ENCODE results near the gene RABEP1. TPM values are rescaled to one million over a fixed set of nuclear protein-coding genes. Genes with fewer than 3 reads are reported as not detected.
"Not testable (repeated sequence)": the region's sequence is repeated elsewhere in the genome, so short reads cannot be mapped to it uniquely, and the experiment has no call there.

RABEP1 gene
- total RNA-seq (10 to 100 TPM; 33.1 to 47.4 TPM), polyA plus RNA-seq (ENCODE audit: insufficient read depth, low read depth, low replicate concordance) (23.2 TPM)
- long read RNA-seq, donor 1, full-length matches to known transcripts, result 5 of 5 reads
- long read RNA-seq, donor 1, partial matches to known transcripts, result 0 of 5 reads
- long read RNA-seq, donor 1, other reads (novel, unspliced or antisense), result 0 of 5 reads
- long read RNA-seq, donor 2, full-length matches to known transcripts, result 2 of 7 reads
- long read RNA-seq, donor 2, partial matches to known transcripts, result 0 of 7 reads
- long read RNA-seq, donor 2, other reads (novel, unspliced or antisense), result 5 of 7 reads

GRCh38 chr17:5281814-5282641, at the start of gene RABEP1:
Gene RABEP1, plus strand, starts transcription at chr17:5282284. Its CDS starts 203 bp downstream, at chr17:5282487.
- no peaks in the 10 kb centered on the region for H3K27me3 ChIP-seq
- 1% methylated on average over 24 to 66 of the region's 98 CpGs for WGBS, 2 donors
- peak; percentile 93 for DNase-seq
- peak within 1 kb of the TSS; percentile 77 to 90 for H3K4me3 ChIP-seq
- no peaks in the 10 kb centered on the region for H3K36me3 ChIP-seq (ENCODE audit: low read depth, missing control alignments)
- intact Hi-C loops (cut with DNase I; ENCODE audit: low total_unique reads), result no loop called here
- peak; percentile 72 for TF ChIP-seq POLR2A (IDR thresholded peaks at IDR 0.05)
- peak in 1 of 3 experiments; percentile 29 for TF ChIP-seq CTCF (IDR thresholded peaks at IDR 0.05)
- peaks cover 15% of the 10 kb centered on the region for H3K4me1 ChIP-seq
- H3K9me3 ChIP-seq, result no peaks in the 10 kb centered on the region
- H3K27ac ChIP-seq, result peak within 1 kb of the TSS; percentile 79 to 91

- intact Hi-C loops (cut with DNase I; ENCODE audit: low total_unique reads); H3K4me3 ChIP-seq; DNase-seq; H3K27me3 ChIP-seq; H3K9me3 ChIP-seq; H3K4me1 ChIP-seq; H3K27ac ChIP-seq; H3K36me3 ChIP-seq (ENCODE audit: low read depth, missing control alignments): not testable (repeated sequence)
- 88 to 96% methylated on average over 7 of the region's 7 CpGs for WGBS, 2 donors
Observed at GRCh38 chr17:5233492-5233891, 48.6 kb upstream of the RABEP1 start.

- Histone ChIP-seq H3K9me3 (no peaks in the 10 kb centered on the region), H3K4me3 (no peak within 1 kb of the TSS), H3K36me3 (ENCODE audit: low read depth, missing control alignments) (no peaks in the 10 kb centered on the region), H3K27ac (no peak within 1 kb of the TSS), H3K4me1 (no peaks in the 10 kb centered on the region), H3K27me3 (no peaks in the 10 kb centered on the region)
- no peak for DNase-seq
- 86 to 88% methylated on average over 19 of the region's 19 CpGs for WGBS, 2 donors
- TF ChIP-seq CTCF (IDR thresholded peaks at IDR 0.05) (no peak), POLR2A (IDR thresholded peaks at IDR 0.05) (no peak)
- intact Hi-C loops (cut with DNase I; ENCODE audit: low total_unique reads), result no loop called here
Observed at GRCh38 chr17:5234645-5235576, 47.2 kb upstream of the RABEP1 start, which contains the start of gene SCIMP. Gene SCIMP, minus strand, starts transcription at chr17:5234860. Its CDS starts 105 bp downstream, at chr17:5234755.

GRCh38 chr17:5236938-5237540, 45.0 kb upstream of the RABEP1 start:
- Histone ChIP-seq H3K4me1 (no peaks in the 10 kb centered on the region), H3K27me3 (no peaks in the 10 kb centered on the region), H3K27ac (no peak overlapping the region), H3K9me3 (no peaks in the 10 kb centered on the region), H3K36me3 (ENCODE audit: low read depth, missing control alignments) (no peaks in the 10 kb centered on the region), H3K4me3 (no peak overlapping the region)
- intact Hi-C loops (cut with DNase I; ENCODE audit: low total_unique reads), result no loop called here
- WGBS, 2 donors, result 91% methylated on average over 3 of the region's 3 CpGs
- TF ChIP-seq POLR2A (IDR thresholded peaks at IDR 0.05), result no peak
- no peak for TF ChIP-seq CTCF (IDR thresholded peaks at IDR 0.05)
- DNase-seq, result no peak

All from testis (tissue), 5 donors.